Osteoblast (primary cell): ENCODE results near the gene ARHGAP27. TPM values are rescaled to one million over a fixed set of nuclear protein-coding genes. Genes with fewer than 3 reads are reported as not detected.
A peak's percentile ranks its signal among the peaks of the same experiment; 100 is the strongest.
"Not testable (repeated sequence)": the region's sequence is repeated elsewhere in the genome, so short reads cannot be mapped to it uniquely, and the experiment has no call there.

Source experiments
- DNase-seq: peaks from one replicate; pipeline ENCODE4 v3.0.0; 2011; ENCODE audit warnings: low spot score, mixed read lengths; ENCODE audit not compliant: insufficient read length; ENCODE audit errors: missing footprints
- H2AFZ ChIP-seq: 2 replicates; pipeline ENCODE4 v1.6.0; 2011; ENCODE audit warnings: mild to moderate bottlenecking, low read length
- H3K27ac ChIP-seq: 2 replicates; pipeline ENCODE4 v1.5.1; 2011; ENCODE audit warnings: mild to moderate bottlenecking, low read depth, low read length, moderate library complexity
- H3K27me3 ChIP-seq: 2 replicates; pipeline ENCODE4 v1.6.0; 2012; ENCODE audit warnings: mild to moderate bottlenecking, control low read depth, inconsistent platforms, low read length, moderate library complexity; ENCODE audit not compliant: insufficient read depth
- H3K36me3 ChIP-seq: 2 replicates; pipeline ENCODE4 v1.5.1; 2011; ENCODE audit warnings: mild to moderate bottlenecking, low read length, control low read depth, moderate library complexity; ENCODE audit not compliant: insufficient read depth
- H3K4me1 ChIP-seq: 2 replicates; pipeline ENCODE4 v1.5.1; 2011; ENCODE audit warnings: mild to moderate bottlenecking, low read length, control low read depth, moderate library complexity; ENCODE audit not compliant: insufficient read depth
- H3K4me2 ChIP-seq: 2 replicates; pipeline ENCODE4 v1.6.0; 2011; ENCODE audit warnings: mild to moderate bottlenecking, low read length; ENCODE audit not compliant: insufficient read depth
- H3K4me3 ChIP-seq: fragments of 200-600 bp; sonication (generic); 3 replicates; pipeline ENCODE4 v1.5.1; 2012; ENCODE audit warnings: mild to moderate bottlenecking, low read length, inconsistent platforms; ENCODE audit not compliant: insufficient read depth
- H3K79me2 ChIP-seq: 2 replicates; pipeline ENCODE4 v1.6.0; 2012; ENCODE audit warnings: mild to moderate bottlenecking, low read length, control low read depth, inconsistent platforms; ENCODE audit not compliant: insufficient read depth
- H3K9me3 ChIP-seq: 2 replicates; pipeline ENCODE4 v1.5.1; 2011; ENCODE audit warnings: low read depth, low read length, control low read depth
- H4K20me1 ChIP-seq: 2 replicates; pipeline ENCODE4 v1.6.0; 2012; ENCODE audit warnings: mild to moderate bottlenecking, low read length, control low read depth; ENCODE audit not compliant: insufficient read depth
- total RNA-seq: library from RNA; depleted of rRNA; stranded (reverse); fragments of >200 nt; gene quantifications from 2 replicates; pipeline ENCODE4 v1.2.3, GENCODE V29; 2012

The ARHGAP27 gene
- total RNA-seq, 1 donor, result 2.9 TPM

GRCh38 chr17:45460422-45460821 lies 27.8 kb upstream of the ARHGAP27 start:
- not testable (repeated sequence) for H3K4me2 ChIP-seq, H3K4me1 ChIP-seq

GRCh38 chr17:45454341-45454740 lies 21.7 kb upstream of the ARHGAP27 start:
- not testable (repeated sequence) for H3K79me2 ChIP-seq, H3K36me3 ChIP-seq, H2AFZ ChIP-seq, H3K27ac ChIP-seq, H3K4me2 ChIP-seq, H3K27me3 ChIP-seq, DNase-seq, H4K20me1 ChIP-seq, H3K9me3 ChIP-seq, H3K4me3 ChIP-seq, H3K4me1 ChIP-seq

More at GRCh38 chr17:45460422-45460821, 27.8 kb upstream of the ARHGAP27 start:
- H3K9me3 ChIP-seq, H4K20me1 ChIP-seq, H3K79me2 ChIP-seq, DNase-seq, H3K27me3 ChIP-seq, H3K4me3 ChIP-seq, H3K27ac ChIP-seq, H3K36me3 ChIP-seq, H2AFZ ChIP-seq: not testable (repeated sequence)

GRCh38 chr17:45453731-45454130 lies 21.1 kb upstream of the ARHGAP27 start:
- not testable (repeated sequence) for H3K79me2 ChIP-seq, H4K20me1 ChIP-seq, H3K27me3 ChIP-seq, H3K4me3 ChIP-seq, H3K36me3 ChIP-seq, H3K9me3 ChIP-seq, H3K4me2 ChIP-seq, H3K27ac ChIP-seq, H3K4me1 ChIP-seq, H2AFZ ChIP-seq
- DNase-seq, result peak; percentile 22

- H3K79me2 ChIP-seq, DNase-seq, H3K27me3 ChIP-seq, H3K9me3 ChIP-seq, H3K36me3 ChIP-seq, H3K4me3 ChIP-seq, H3K27ac ChIP-seq, H3K4me2 ChIP-seq, H4K20me1 ChIP-seq, H2AFZ ChIP-seq, H3K4me1 ChIP-seq: not testable (repeated sequence)
These were observed 20.5 kb upstream of the ARHGAP27 start for GRCh38 chr17:45453225-45453534.

- not testable (repeated sequence) for H3K79me2 ChIP-seq, H3K36me3 ChIP-seq, H3K4me3 ChIP-seq, DNase-seq, H3K9me3 ChIP-seq, H3K27me3 ChIP-seq, H3K4me2 ChIP-seq, H3K4me1 ChIP-seq, H3K27ac ChIP-seq, H4K20me1 ChIP-seq, H2AFZ ChIP-seq
These were observed 19.9 kb upstream of the ARHGAP27 start for GRCh38 chr17:45452329-45453224.

GRCh38 chr17:45451660-45452059 lies 19.0 kb upstream of the ARHGAP27 start:
- not testable (repeated sequence) for H3K4me1 ChIP-seq, H3K79me2 ChIP-seq, H3K4me3 ChIP-seq, H2AFZ ChIP-seq, H3K36me3 ChIP-seq, H3K27me3 ChIP-seq, H4K20me1 ChIP-seq, H3K27ac ChIP-seq, H3K4me2 ChIP-seq, H3K9me3 ChIP-seq
- DNase-seq, result peak; percentile 26
